HepG2 (cell line): Measurements from ENCODE around the gene NIFK. TPM values are rescaled to one million over a fixed set of nuclear protein-coding genes. Genes with fewer than 3 reads are reported as not detected.

Experiments
- ATAC-seq: fragments of 200-7000 bp; cut with Tn5 transposase; 3 replicates; pipeline ENCODE4 v1.9.1; 2020; ENCODE audit warnings: mild to moderate bottlenecking, moderate library complexity
- BruUV-seq: library from RNA; stranded (reverse); fragments of 400-500 nt; replicated peaks from 2 replicates; lab custom pipeline; 2021; lab: Mats Ljungman, UMichigan
- CTCF ChIA-PET: fragments of 300-600 bp; formaldehyde crosslinking; extraction: SDS; loops from one replicate; lab custom pipeline; 2021; ENCODE audit warnings: low total read pairs, inconsistent platforms, low intra/inter-chr PET ratio; lab: Yijun Ruan, JAX
- POLR2A ChIA-PET: fragments of 350-600 bp; sonication (Branson Sonifier 250); formaldehyde crosslinking; loops from one replicate; lab custom pipeline; 2020; ENCODE audit warnings: antibody characterized with exemption, inconsistent platforms; lab: Yijun Ruan, JAX
- DNase-seq: peaks from one replicate; pipeline ENCODE4 v3.0.0-alpha.2; 2015; ENCODE audit warnings: low spot score
- FAIRE-seq: peaks from 3 replicates; lab custom pipeline; 2011; peaks lifted over from hg19 to GRCh38; lab: Jason Lieb, UNC
- H2AFZ ChIP-seq: one replicate; pipeline ENCODE4 v1.6.1; 2011; ENCODE audit warnings: low read length, inconsistent platforms
- H3K27ac ChIP-seq: fragments of 300-600 bp; 3 replicates; pipeline ENCODE4 v1.8.0; 2011; ENCODE audit warnings: mixed run types, mild to moderate bottlenecking, mixed read lengths, low read length, inconsistent platforms; ENCODE audit not compliant: insufficient read depth; ENCODE audit errors: extremely low read length
- H3K27me3 ChIP-seq, 2 experiments: fragments of 200-600 bp in 1 of 2; 2 replicates in 1 of 2; 3 replicates in 1 of 2; pipeline versions ENCODE4 v1.6.0 to v1.8.0; 2011; ENCODE audit warnings: low read length in 2 of 2, mild to moderate bottlenecking in 2 of 2, moderate library complexity in 2 of 2, inconsistent platforms in 1 of 2; ENCODE audit not compliant: insufficient read depth in 2 of 2, control insufficient read depth in 1 of 2
- H3K36me3 ChIP-seq, 2 experiments: fragments of 200-600 bp in 1 of 2; replicated peaks in 1 of 2; 2 replicates in 1 of 2; 3 replicates in 1 of 2; pipeline versions ENCODE4 v1.5.1 to v1.8.0; 2011; ENCODE audit warnings: low read length in 2 of 2, inconsistent platforms in 1 of 2; ENCODE audit not compliant: insufficient read depth in 2 of 2, control insufficient read depth in 1 of 2
- H3K4me1 ChIP-seq: 2 replicates; pipeline ENCODE4 v1.5.1; 2012; ENCODE audit warnings: low read length, inconsistent platforms; ENCODE audit not compliant: insufficient read depth
- H3K4me2 ChIP-seq: 2 replicates; pipeline ENCODE4 v1.6.0; 2011; ENCODE audit warnings: low read depth, low read length, inconsistent platforms
- H3K4me3 ChIP-seq, 3 experiments: fragments of 200-600 bp in 1 of 3; sonication (generic), shearing (Covaris generic) in 1 of 3; replicated peaks in 1 of 3; 2 replicates each; pipeline ENCODE4 v1.5.1; 2011 to 2016; ENCODE audit warnings: low read length in 3 of 3, inconsistent platforms in 2 of 3, low read depth in 2 of 3, mild to moderate bottlenecking in 2 of 3, control low read depth in 1 of 3, mixed read lengths in 1 of 3; ENCODE audit not compliant: insufficient read depth in 1 of 3
- H3K79me2 ChIP-seq: one replicate; pipeline ENCODE4 v1.6.1; 2011; ENCODE audit warnings: low read length, inconsistent platforms; ENCODE audit not compliant: insufficient read depth
- H3K9ac ChIP-seq: 2 replicates; pipeline ENCODE4 v1.6.0; 2011; ENCODE audit warnings: mild to moderate bottlenecking, low read depth, low read length, inconsistent platforms; ENCODE audit not compliant: insufficient read depth
- H3K9me3 ChIP-seq: 2 replicates; pipeline ENCODE4 v1.5.1; 2012; ENCODE audit warnings: mild to moderate bottlenecking, low read length
- H4K20me1 ChIP-seq: 2 replicates; pipeline ENCODE4 v1.6.0; 2011; ENCODE audit warnings: inconsistent platforms, mild to moderate bottlenecking, low read length, moderate library complexity; ENCODE audit not compliant: insufficient read depth
- ARHGAP35 ChIP-seq: sonication (generic); formaldehyde crosslinking; IDR thresholded peaks from 2 replicates; pipeline ENCODE4 v1.9.0; 2022; ENCODE audit warnings: mild to moderate bottlenecking, inconsistent platforms, moderate library complexity, missing genetic modification reagents, borderline replicate concordance
- ATF7 ChIP-seq, 2 experiments: fragments of 450-650 bp in 1 of 2; sonication (generic) in 1 of 2; formaldehyde crosslinking in 1 of 2; IDR thresholded peaks; 2 replicates each; pipeline versions ENCODE4 v1.4.0 to v1.6.1; 2016 to 2020; ENCODE audit warnings: antibody characterized with exemption in 1 of 2, mild to moderate bottlenecking in 1 of 2, missing genetic modification reagents in 1 of 2
- FOXC1 ChIP-seq: sonication (generic); formaldehyde crosslinking; IDR thresholded peaks from 2 replicates; pipeline ENCODE4 v1.8.0; 2022; ENCODE audit warnings: mild to moderate bottlenecking, missing genetic modification reagents, borderline replicate concordance
- IKZF1 ChIP-seq: fragments of 450-650 bp; IDR thresholded peaks from 2 replicates; pipeline ENCODE4 v1.7.1; 2016
- MIER2 ChIP-seq: IDR thresholded peaks from 2 replicates; pipeline ENCODE4 v1.6.1; 2016; ENCODE audit warnings: missing biosample characterization, missing genetic modification reagents
- MXD1 ChIP-seq: sonication (generic); formaldehyde crosslinking; IDR thresholded peaks from 2 replicates; pipeline ENCODE4 v1.4.0; 2020; ENCODE audit warnings: mild to moderate bottlenecking, missing genetic modification reagents
- NR1H2 ChIP-seq: sonication (generic); formaldehyde crosslinking; IDR thresholded peaks from 2 replicates; pipeline ENCODE4 v1.8.1; 2022; ENCODE audit warnings: low read depth, missing genetic modification reagents, borderline replicate concordance
- POGK ChIP-seq: sonication (generic); formaldehyde crosslinking; conservative IDR thresholded peaks from 2 replicates; pipeline ENCODE4 v1.8.0; 2022; ENCODE audit warnings: mild to moderate bottlenecking, moderate library complexity, missing genetic modification reagents
- RELA ChIP-seq: sonication (generic); formaldehyde crosslinking; IDR thresholded peaks from 2 replicates; pipeline ENCODE4 v1.4.0; 2020; ENCODE audit warnings: missing genetic modification reagents
- SALL2 ChIP-seq: sonication (generic); formaldehyde crosslinking; IDR thresholded peaks from 2 replicates; pipeline ENCODE4 v1.8.1; 2023; ENCODE audit warnings: mild to moderate bottlenecking, missing genetic modification reagents, inconsistent platforms
- SRSF9 ChIP-seq: fragments of 200-400 bp; formaldehyde crosslinking; IDR thresholded peaks from 2 replicates; pipeline ENCODE4 v1.6.1; 2018; ENCODE audit warnings: borderline replicate concordance, mild to moderate bottlenecking, low read depth, low read length; ENCODE audit not compliant: insufficient read depth, poor library complexity, severe bottlenecking
- TEAD2 ChIP-seq: sonication (generic); formaldehyde crosslinking; IDR thresholded peaks from 2 replicates; pipeline ENCODE4 v1.9.0; 2021; ENCODE audit warnings: missing genetic modification reagents
- ZMAT3 ChIP-seq: sonication (generic); formaldehyde crosslinking; conservative IDR thresholded peaks from 2 replicates; pipeline ENCODE4 v1.7.0; 2021; ENCODE audit warnings: missing genetic modification reagents
- ZNF280D ChIP-seq: sonication (generic); formaldehyde crosslinking; IDR thresholded peaks from 2 replicates; pipeline ENCODE4 v1.5.1; 2020; ENCODE audit warnings: mild to moderate bottlenecking, missing genetic modification reagents
- ZNF333 ChIP-seq: sonication (generic); formaldehyde crosslinking; IDR thresholded peaks from 2 replicates; pipeline ENCODE4 v1.4.0; 2020; ENCODE audit warnings: mild to moderate bottlenecking, missing genetic modification reagents, borderline replicate concordance
- ZNF784 ChIP-seq: sonication (generic); formaldehyde crosslinking; IDR thresholded peaks from 2 replicates; pipeline ENCODE4 v1.5.1; 2020; ENCODE audit warnings: missing genetic modification reagents, mild to moderate bottlenecking, borderline replicate concordance
- WGBS: methylation state at CpG from one replicate; pipeline ENCODE4 v1.1.6; 2017; ENCODE audit warnings: low lambda C conversion rate; 5-methylcytosine and 5-hydroxymethylcytosine counted together
- in situ Hi-C: cut with HindIII; loops from 2 replicates; pipeline ENCODE4 v1.10.0; 2017; ENCODE audit warnings: low pct_unique_long_range_greater_than_20kb; ENCODE audit not compliant: extremely low pct_ligation_motif_present
- intact Hi-C: fragments of 100-400 bp; cut with micrococcal nuclease; formaldehyde crosslinking; loops from one replicate; pipeline ENCODE4 v1.10.0; 2022; ENCODE audit not compliant: unreplicated experiment
- polyA plus RNA-seq, 8 experiments: library from polyadenylated mRNA; depleted of rRNA in 3 of 8; stranded (reverse) in 7 of 8; unstranded in 1 of 8; fragments of >200 nt; fragmentation: Illumina TruSeq in 4 of 8; extraction: Trizol in 4 of 8; gene quantifications; 2 replicates each; pipeline versions ENCODE4 v1.2.1 to v1.2.3, GENCODE V29; 2011 to 2016; ENCODE audit warnings: low read depth in 4 of 8, missing spikeins in 1 of 8, mixed read lengths in 1 of 8; ENCODE audit not compliant: insufficient read depth in 1 of 8
- total RNA-seq, 5 experiments: library from RNA; depleted of rRNA; stranded (reverse); fragments of >200 nt; fragmentation: Illumina TruSeq; extraction: Trizol; gene quantifications; 2 replicates each; pipeline ENCODE4 v1.2.3, GENCODE V29; 2016; ENCODE audit warnings: low read depth in 1 of 5

NIFK gene
- total and polyA plus RNA-seq, 2 of the 13 experiments (the other 11 are each of a cell fraction or from before 2014, with no cell fraction given), result 19.6 to 105 TPM

GRCh38 chr2:121776885-121777698 lies 40.4 kb upstream of the NIFK start (continued):
- TF ChIP-seq IKZF1 (peak; percentile 91), MIER2 (CRISPR knock-in tag) (no peak), ZMAT3 (CRISPR knock-in tag) (no peak), MXD1 (no peak), ATF7 (IDR thresholded peaks at IDR 0.05) (0 out of 2 replicates have a peak, but pooled peaks have one; percentile 14), ATF7 (CRISPR knock-in tag; IDR thresholded peaks at IDR 0.05) (no peak), FOXC1 (CRISPR knock-in tag) (no peak)
- TF ChIP-seq, all 625 proteins: peak for 5

GRCh38 chr2:121776361-121776760 lies 39.7 kb upstream of the NIFK start:
- intact Hi-C loops, result no loop called here
- FAIRE-seq, result no peak
- TF ChIP-seq NR1H2 (CRISPR knock-in tag), result no peak
- TF ChIP-seq ZNF333 (CRISPR knock-in tag), result no peak
- TF ChIP-seq TEAD2 (CRISPR knock-in tag), result no peak
- TF ChIP-seq RELA (CRISPR knock-in tag), result no peak
- TF ChIP-seq ARHGAP35 (CRISPR knock-in tag), result no peak
- TF ChIP-seq POGK (CRISPR knock-in tag), result no peak
- TF ChIP-seq ZNF784, result no peak
- TF ChIP-seq ZNF280D, result no peak
- no peak for TF ChIP-seq SALL2 (CRISPR knock-in tag)
- no peak for TF ChIP-seq SRSF9

More at GRCh38 chr2:121776361-121776760, 39.7 kb upstream of the NIFK start:
- Histone ChIP-seq H3K36me3 (no peaks in the 10 kb centered on the region), H3K27me3 (no peaks in the 10 kb centered on the region; a peak in 1 of 5 replicates), H3K9ac (no peak overlapping the region), H3K79me2 (no peaks in the 10 kb centered on the region), H3K9me3 (no peaks in the 10 kb centered on the region), H3K27ac (no peak overlapping the region), H4K20me1 (no peaks in the 10 kb centered on the region), H3K4me2 (no peak overlapping the region), H3K4me3 (no peak overlapping the region), H3K4me1 (peaks cover 63% of the 10 kb centered on the region), H2AFZ (no peak overlapping the region)
- ChIA-PET CTCF (no interaction called here), POLR2A (no interaction called here)
- no peak for DNase-seq
- in situ Hi-C loops, result no loop called here
- ATAC-seq, result no peak
- 66% methylated on average over 3 of the region's 3 CpGs for WGBS
- BruUV-seq, result no TSS peak
